Kidney epithelial cell (primary cell): ENCODE results near the gene WEE2. TPM values are rescaled to one million over a fixed set of nuclear protein-coding genes. Genes with fewer than 3 reads are reported as not detected.

ENCODE experiments used
- DNase-seq: peaks from one replicate; pipeline ENCODE4 v3.0.0-alpha.2; 2010; ENCODE audit warnings: low read depth
- H3K27me3 ChIP-seq: 2 replicates; pipeline ENCODE4 v1.6.0; 2011; ENCODE audit warnings: low read length; ENCODE audit not compliant: control insufficient read depth, insufficient read depth
- H3K36me3 ChIP-seq: 2 replicates; pipeline ENCODE4 v1.5.1; 2011; ENCODE audit warnings: low read length; ENCODE audit not compliant: control insufficient read depth, insufficient read depth
- H3K4me3 ChIP-seq: 2 replicates; pipeline ENCODE4 v1.5.1; 2011; ENCODE audit warnings: low read depth, mild to moderate bottlenecking, control low read depth, low read length
- CTCF ChIP-seq: IDR thresholded peaks from 2 replicates; pipeline ENCODE4 v1.5.1; 2011; ENCODE audit warnings: mild to moderate bottlenecking, moderate library complexity, low read length, control low read depth, inconsistent platforms; ENCODE audit not compliant: insufficient read depth, poor library complexity, severe bottlenecking
- total RNA-seq: library from RNA; depleted of rRNA; stranded (reverse); fragments of >200 nt; gene quantifications from 2 replicates; pipeline ENCODE4 v1.2.3, GENCODE V29; 2015

WEE2 gene
- total RNA-seq, 1 donor from 2014 or later, result not detected

GRCh38 chr7:141674171-141674671 lies 33.9 kb upstream of the WEE2 start:
- DNase-seq, result peak; percentile 83

GRCh38 chr7:141674702-141675101 lies 33.5 kb upstream of the WEE2 start:
- DNase-seq, result no peak
- Histone ChIP-seq H3K4me3 (no peak overlapping the region), H3K36me3 (no peaks in the 10 kb centered on the region), H3K27me3 (no peaks in the 10 kb centered on the region)
- peak; percentile 79 for TF ChIP-seq CTCF

More at GRCh38 chr7:141674171-141674671, 33.9 kb upstream of the WEE2 start:
- Histone ChIP-seq H3K36me3 (no peaks in the 10 kb centered on the region), H3K4me3 (no peak overlapping the region), H3K27me3 (no peaks in the 10 kb centered on the region)
- no peak for TF ChIP-seq CTCF

GRCh38 chr7:141675436-141676215 lies 32.5 kb upstream of the WEE2 start:
- DNase-seq, result no peak
- no peak overlapping the region for H3K4me3 ChIP-seq
- H3K27me3 ChIP-seq, result no peaks in the 10 kb centered on the region
- TF ChIP-seq CTCF, result no peak
- H3K36me3 ChIP-seq, result no peaks in the 10 kb centered on the region

GRCh38 chr7:141676618-141677017 lies 31.5 kb upstream of the WEE2 start:
- no peak for TF ChIP-seq CTCF
- no peak for DNase-seq

GRCh38 chr7:141679014-141679413 lies 29.1 kb upstream of the WEE2 start:
- H3K27me3 ChIP-seq, result no peaks in the 10 kb centered on the region
- no peak for DNase-seq
- no peaks in the 10 kb centered on the region for H3K36me3 ChIP-seq
- no peak overlapping the region for H3K4me3 ChIP-seq
- no peak for TF ChIP-seq CTCF

More at GRCh38 chr7:141676618-141677017, 31.5 kb upstream of the WEE2 start:
- Histone ChIP-seq H3K4me3 (no peak overlapping the region), H3K36me3 (no peaks in the 10 kb centered on the region), H3K27me3 (no peaks in the 10 kb centered on the region)
